ENCODE data around the gene PHF8.

Gene PHF8

DNA sequence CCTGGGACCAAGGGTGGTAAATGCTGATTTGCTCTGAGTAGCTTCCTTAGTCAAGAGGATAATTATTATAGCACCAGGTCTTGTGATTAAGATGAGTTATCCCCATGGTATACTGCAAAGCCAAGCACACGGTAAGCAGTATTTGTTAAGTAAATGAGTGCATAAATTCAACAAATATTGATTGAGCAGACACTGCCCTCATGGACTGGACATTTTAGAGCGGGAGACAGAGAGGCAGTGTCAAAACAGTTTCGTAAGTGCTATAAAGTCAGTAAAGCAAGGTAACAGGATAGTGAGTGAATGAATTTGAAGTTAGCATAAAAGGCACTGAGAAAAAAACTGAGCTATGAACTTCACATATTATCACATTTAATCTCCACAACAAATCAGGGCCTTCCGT lies 13.9 kb downstream of the PHF8 start:
- H3K4me2 ChIP-seq: no peak overlapping the region
- TF ChIP-seq, protein P1, sequence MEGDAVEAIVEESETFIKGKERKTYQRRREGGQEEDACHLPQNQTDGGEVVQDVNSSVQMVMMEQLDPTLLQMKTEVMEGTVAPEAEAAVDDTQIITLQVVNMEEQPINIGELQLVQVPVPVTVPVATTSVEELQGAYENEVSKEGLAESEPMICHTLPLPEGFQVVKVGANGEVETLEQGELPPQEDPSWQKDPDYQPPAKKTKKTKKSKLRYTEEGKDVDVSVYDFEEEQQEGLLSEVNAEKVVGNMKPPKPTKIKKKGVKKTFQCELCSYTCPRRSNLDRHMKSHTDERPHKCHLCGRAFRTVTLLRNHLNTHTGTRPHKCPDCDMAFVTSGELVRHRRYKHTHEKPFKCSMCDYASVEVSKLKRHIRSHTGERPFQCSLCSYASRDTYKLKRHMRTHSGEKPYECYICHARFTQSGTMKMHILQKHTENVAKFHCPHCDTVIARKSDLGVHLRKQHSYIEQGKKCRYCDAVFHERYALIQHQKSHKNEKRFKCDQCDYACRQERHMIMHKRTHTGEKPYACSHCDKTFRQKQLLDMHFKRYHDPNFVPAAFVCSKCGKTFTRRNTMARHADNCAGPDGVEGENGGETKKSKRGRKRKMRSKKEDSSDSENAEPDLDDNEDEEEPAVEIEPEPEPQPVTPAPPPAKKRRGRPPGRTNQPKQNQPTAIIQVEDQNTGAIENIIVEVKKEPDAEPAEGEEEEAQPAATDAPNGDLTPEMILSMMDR (conservative IDR thresholded peaks at IDR 0.05; ENCODE audit: low read depth, low read length): no peak
- no peak overlapping the region for H3K27ac ChIP-seq
- no peaks in the 10 kb centered on the region for H3K4me1 ChIP-seq (ENCODE audit: low read depth, poor library complexity, severe bottlenecking)
- H3K9ac ChIP-seq: no peak overlapping the region
- H3K79me2 ChIP-seq (ENCODE audit: insufficient read depth, low read depth): no peaks in the 10 kb centered on the region
- H3K36me3 ChIP-seq (ENCODE audit: insufficient read depth): no peaks in the 10 kb centered on the region
- H2AFZ ChIP-seq (ENCODE audit: low read depth): no peak overlapping the region
- no peaks in the 10 kb centered on the region for H4K20me1 ChIP-seq (ENCODE audit: insufficient read depth)
- no peaks in the 10 kb centered on the region for H3K27me3 ChIP-seq (ENCODE audit: insufficient read depth, low read depth)
- no peak overlapping the region for H3K4me3 ChIP-seq (IDR thresholded peaks at IDR 0.05; ENCODE audit: insufficient read depth, low read depth, low read length)

DNA sequence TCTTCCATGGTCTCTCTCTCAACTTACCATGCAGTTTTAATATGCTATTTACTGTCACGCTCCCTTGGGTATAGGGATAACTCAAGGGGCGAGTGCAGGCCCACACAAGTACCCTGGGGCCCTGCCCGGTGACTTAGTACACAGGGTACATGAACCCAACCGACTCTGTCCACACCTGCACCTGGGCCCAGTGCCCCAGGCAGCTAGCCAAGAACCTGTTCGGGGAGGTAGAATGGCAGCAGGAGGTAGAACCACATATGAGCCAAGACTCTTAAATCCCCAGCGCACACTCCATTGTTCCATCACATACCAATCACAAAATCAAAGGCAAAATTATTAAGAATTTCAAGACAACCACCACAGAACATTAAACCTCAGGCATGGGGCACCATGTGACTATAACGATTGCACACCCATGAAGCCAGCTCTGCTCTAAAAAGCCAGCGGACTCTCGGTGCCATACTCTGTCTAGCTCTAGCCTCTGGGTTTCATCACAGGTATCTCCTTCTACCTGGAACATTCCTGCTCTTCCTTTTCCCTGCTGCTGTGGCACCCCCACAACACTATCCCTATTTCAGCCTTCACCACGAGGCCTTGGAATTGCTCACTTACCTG lies 14.6 kb downstream of the PHF8 start:
- TF ChIP-seq, protein P1 (conservative IDR thresholded peaks at IDR 0.05; ENCODE audit: low read depth, low read length): no peak
- no peak overlapping the region for H3K4me3 ChIP-seq (IDR thresholded peaks at IDR 0.05; ENCODE audit: insufficient read depth, low read depth, low read length)
- H3K27me3 ChIP-seq (ENCODE audit: insufficient read depth, low read depth): no peaks in the 10 kb centered on the region
- no peaks in the 10 kb centered on the region for H4K20me1 ChIP-seq (ENCODE audit: insufficient read depth)
- H3K9ac ChIP-seq: no peak overlapping the region
- no peak overlapping the region for H3K4me2 ChIP-seq
- no peak overlapping the region for H3K27ac ChIP-seq
- no peaks in the 10 kb centered on the region for H3K36me3 ChIP-seq (ENCODE audit: insufficient read depth)
- H2AFZ ChIP-seq (ENCODE audit: low read depth): no peak overlapping the region
- H3K79me2 ChIP-seq (ENCODE audit: insufficient read depth, low read depth): no peaks in the 10 kb centered on the region
- no peaks in the 10 kb centered on the region for H3K4me1 ChIP-seq (ENCODE audit: low read depth, poor library complexity, severe bottlenecking)

DNA sequence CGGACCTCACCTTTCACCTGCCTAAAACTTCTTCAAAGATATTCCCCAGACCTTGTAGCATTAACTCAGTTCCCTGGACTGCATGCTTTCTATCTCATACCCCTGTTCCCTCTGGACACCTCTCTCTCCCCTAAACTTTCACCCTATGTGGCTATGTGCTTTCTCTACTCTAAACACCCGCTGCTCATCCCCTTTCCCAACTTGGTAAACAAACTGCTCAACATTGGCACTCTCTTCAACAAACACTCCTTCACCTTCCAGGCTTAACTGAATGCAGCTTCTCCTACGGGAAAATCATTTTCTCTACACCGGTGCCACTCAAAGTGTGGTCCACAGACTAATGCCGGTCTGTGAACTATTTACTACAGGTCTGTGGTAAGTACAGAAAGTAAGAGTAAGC lies 19.9 kb downstream of the PHF8 start:
- Histone ChIP-seq H3K4me3 (IDR thresholded peaks at IDR 0.05; ENCODE audit: insufficient read depth, low read depth, low read length) (no peak overlapping the region), H3K27ac (no peak overlapping the region), H3K27me3 (ENCODE audit: insufficient read depth, low read depth) (no peaks in the 10 kb centered on the region), H3K9ac (no peak overlapping the region), H3K4me2 (no peak overlapping the region), H3K4me1 (ENCODE audit: low read depth, poor library complexity, severe bottlenecking) (no peaks in the 10 kb centered on the region), H3K79me2 (ENCODE audit: insufficient read depth, low read depth) (no peaks in the 10 kb centered on the region), H4K20me1 (ENCODE audit: insufficient read depth) (no peaks in the 10 kb centered on the region), H3K36me3 (ENCODE audit: insufficient read depth) (no peaks in the 10 kb centered on the region), H2AFZ (ENCODE audit: low read depth) (no peak overlapping the region)
- TF ChIP-seq, protein P1 (conservative IDR thresholded peaks at IDR 0.05; ENCODE audit: low read depth, low read length): no peak

DNA sequence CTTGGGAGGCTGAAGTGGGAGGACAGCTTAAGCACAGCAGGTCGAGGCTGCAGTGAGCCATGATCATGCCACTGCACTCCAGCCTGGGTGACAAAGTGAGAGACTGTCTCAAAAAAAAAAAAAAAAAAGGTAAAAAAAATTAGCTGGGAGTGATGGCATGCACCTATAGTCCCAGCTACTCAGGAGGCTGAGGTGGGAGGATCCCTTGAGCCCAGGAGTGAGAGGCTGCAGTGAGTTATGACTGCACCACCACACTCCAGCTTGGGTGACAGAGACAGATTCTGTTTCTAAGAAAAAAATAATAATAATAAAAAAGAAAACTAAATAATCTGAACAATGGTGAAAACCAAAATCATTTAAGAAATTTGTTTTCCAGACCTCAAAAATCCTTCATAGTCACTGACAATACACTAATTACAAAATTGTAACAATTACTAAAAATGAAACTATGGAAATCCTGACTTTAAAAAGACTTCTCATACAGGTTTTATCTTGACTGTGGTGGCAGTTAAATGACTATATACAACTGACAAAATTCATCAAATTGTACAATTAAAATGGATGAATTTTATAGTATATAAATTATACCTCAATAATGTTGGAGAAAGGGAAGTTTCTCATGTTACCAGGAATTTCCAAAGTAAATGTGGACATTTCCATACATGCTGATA lies 31.3 kb downstream of the PHF8 start:
- Histone ChIP-seq H3K27ac (no peak overlapping the region), H3K4me1 (ENCODE audit: low read depth, poor library complexity, severe bottlenecking) (no peaks in the 10 kb centered on the region), H3K27me3 (ENCODE audit: insufficient read depth, low read depth) (no peaks in the 10 kb centered on the region), H3K36me3 (ENCODE audit: insufficient read depth) (no peaks in the 10 kb centered on the region), H3K4me3 (IDR thresholded peaks at IDR 0.05; ENCODE audit: insufficient read depth, low read depth, low read length) (no peak overlapping the region), H3K4me2 (no peak overlapping the region), H4K20me1 (ENCODE audit: insufficient read depth) (no peaks in the 10 kb centered on the region), H3K79me2 (ENCODE audit: insufficient read depth, low read depth) (no peaks in the 10 kb centered on the region), H2AFZ (ENCODE audit: low read depth) (no peak overlapping the region), H3K9ac (no peak overlapping the region)
- TF ChIP-seq, protein P1 (conservative IDR thresholded peaks at IDR 0.05; ENCODE audit: low read depth, low read length): no peak

All from KMS-11 (cell line).